CD4-positive, alpha-beta T cell treated with Interleukin-15 for 1 hour (primary cell): Measurements from ENCODE around the gene TTC28.
"Not testable (repeated sequence)": the region's sequence is repeated elsewhere in the genome, so short reads cannot be mapped to it uniquely, and the experiment has no call there.

Experiments used
- DNase-seq: peaks from one replicate; pipeline ENCODE4 v3.0.0-alpha.2; 2020

The TTC28 gene

GRCh38 chr22:28172892-28173670, 506.6 kb downstream of the TTC28 start:
- no peak for DNase-seq

DNA sequence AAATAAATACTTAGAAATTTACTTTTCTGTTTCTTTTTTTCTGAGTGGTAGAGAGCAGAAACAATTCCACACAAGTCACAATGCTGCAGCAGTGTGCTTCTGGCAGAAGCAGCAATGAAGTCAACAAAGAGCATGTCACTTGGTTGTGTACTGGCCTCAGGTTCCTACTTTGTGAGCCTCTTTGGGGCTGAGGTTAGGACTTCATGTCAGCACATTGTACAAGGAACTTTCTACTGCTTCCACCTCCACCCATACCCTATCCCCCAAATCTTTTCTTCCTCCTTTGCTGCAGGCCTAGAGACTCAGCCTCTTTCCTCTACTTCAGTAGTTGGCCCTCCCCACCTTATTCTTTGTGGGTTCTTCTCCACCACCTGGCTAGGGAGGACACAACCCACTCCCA, 507.9 kb downstream of the TTC28 start:
- no peak for DNase-seq

GRCh38 chr22:28171115-28171514, 508.5 kb downstream of the TTC28 start:
- no peak for DNase-seq

DNA sequence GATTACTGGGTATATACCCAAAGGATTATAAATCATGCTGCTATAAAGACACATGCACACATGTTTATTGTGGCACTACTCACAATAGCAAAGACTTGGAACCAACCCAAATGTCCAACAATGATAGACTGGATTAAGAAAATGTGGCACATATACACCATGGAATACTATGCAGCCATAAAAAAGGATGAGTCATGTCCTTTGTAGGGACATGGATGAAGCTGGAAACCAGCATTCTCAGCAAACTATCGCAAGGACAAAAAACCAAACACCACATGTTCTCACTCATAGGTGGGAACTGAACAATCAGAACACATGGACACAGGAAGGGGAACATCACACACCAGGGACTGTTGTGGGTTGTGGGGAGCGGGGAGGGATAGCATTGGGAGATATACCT, 510.3 kb downstream of the TTC28 start:
- not testable (repeated sequence) for DNase-seq

DNA sequence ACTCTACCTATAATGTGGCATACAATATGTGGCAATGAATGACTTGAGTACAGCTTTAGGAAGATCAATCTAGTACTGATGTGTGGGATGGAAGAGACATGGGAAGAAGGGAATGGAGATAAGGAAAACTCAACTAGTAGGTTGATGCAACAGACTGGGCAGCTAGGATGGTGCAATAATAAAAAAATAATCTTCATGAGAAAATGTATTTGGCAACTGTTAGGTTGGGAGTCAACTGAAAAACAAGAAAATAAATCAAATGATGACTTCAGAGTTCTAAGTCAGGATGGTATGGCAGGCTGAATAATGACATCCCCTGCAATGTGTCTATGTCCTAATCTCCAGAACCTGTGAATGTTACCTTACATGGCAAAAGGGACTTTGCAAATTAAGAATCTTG, 523.8 kb downstream of the TTC28 start:
- DNase-seq = no peak

DNA sequence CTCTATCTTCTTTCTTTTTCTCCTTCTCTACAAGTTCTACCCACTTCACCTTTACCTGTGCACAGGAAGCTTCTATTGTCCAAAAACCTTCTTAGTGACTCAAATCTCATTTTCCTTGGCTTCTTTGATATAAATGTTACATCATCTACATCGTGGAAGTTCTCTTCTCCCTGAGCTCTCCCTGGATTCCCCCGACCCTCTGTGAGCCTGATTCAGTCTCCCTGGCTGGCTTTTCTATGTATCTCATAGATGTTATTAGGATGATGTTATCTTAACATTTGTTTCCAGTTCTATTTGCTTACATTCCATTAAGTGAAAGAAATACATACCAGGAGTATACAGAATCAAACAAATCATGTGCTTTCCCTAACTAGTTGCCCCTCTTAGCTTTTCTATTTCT, 524.8 kb downstream of the TTC28 start:
- DNase-seq = no peak

DNA sequence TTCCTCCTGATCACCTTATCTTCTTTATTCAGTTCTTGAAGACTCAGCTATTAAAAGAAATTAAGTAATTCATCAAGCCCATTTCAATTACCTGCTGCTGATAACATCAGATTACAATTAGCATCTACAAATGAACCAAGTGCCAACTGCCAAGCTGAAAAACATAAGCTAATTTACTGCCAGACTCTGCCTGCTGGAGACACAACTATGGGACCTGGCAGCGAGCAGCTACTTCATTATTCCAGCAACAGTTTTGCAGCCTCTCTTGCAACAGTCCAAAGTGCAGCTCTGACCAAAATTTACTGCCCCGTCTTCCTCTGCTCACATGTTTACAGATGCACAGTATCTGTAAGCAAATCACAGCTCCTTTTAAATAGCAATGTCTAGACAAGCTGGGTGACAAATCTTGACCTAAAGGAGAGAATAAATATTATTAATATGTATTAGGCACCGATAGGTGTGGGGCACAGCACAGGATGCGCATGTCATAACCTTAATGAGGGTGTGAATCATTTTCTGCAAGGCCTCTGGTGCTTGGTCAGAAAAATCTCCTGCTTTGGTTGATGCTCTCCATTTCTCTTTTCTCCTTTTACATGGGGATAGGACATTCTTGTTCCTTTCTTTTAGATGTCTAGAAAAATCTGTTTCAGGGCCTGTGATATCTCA, 528.4 kb downstream of the TTC28 start:
- no peak for DNase-seq

- no peak for DNase-seq
Observed at GRCh38 chr22:28148816-28149465, 530.7 kb downstream of the TTC28 start.

DNA sequence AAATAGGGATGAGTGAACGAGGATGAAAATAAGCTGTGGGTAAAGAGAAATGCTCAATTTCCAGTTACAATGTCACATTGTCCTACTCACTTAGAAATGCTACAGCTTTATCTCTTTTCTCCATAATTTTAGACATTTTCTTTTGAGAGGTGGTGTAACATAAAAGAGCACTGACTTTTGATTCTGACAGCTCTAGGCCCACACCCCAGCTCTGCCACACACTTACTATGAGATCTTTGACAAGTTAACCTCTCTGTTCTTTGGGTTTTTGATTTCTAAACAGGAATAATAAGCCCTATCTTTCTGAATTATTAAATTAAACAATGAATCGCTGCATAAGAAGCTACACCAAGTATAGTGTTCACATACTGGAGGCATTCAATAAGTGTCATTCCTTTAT, 532.2 kb downstream of the TTC28 start:
- no peak for DNase-seq

DNA sequence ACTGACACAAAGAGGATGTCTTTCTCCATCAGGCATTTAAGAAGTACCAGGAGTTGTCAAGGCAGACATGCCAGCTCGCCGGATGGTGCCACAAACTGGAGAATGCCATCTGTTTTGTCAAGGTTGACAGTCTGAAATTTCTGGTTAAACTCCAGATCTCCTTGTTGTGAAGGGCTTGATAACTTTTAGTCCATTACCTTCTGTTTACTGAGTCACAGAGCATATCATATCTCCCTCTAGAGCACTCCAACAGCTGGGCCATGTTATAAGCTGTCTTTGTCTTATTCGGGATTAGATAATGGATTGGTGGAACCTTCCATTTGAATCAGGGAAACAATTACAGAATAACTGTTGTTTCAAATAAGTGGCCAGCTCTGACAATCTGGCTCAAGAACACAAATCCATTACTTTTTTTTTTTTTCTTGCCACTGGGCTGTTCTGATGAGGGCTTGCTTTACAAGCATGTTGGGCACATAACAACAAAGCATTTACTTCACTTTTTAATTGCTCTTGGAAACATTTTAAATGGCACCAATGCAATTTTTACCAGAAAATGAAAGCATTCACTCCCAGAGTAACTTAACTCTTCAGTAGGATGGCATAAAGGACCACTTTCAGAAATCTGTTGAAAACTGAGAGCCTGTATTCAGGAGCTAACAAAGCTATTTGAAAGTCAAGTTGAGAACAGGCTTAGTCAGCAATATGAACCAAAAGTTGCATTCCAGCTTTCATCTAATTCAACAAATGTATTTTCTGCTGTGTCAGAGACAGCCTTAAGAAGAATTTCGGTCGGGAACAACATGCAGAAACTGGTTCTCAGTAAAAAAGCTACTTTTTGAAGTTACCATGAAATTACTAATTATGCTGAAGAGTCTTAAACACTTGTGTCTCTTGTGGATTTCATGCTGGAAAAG, 533.0 kb downstream of the TTC28 start:
- DNase-seq = no peak

DNA sequence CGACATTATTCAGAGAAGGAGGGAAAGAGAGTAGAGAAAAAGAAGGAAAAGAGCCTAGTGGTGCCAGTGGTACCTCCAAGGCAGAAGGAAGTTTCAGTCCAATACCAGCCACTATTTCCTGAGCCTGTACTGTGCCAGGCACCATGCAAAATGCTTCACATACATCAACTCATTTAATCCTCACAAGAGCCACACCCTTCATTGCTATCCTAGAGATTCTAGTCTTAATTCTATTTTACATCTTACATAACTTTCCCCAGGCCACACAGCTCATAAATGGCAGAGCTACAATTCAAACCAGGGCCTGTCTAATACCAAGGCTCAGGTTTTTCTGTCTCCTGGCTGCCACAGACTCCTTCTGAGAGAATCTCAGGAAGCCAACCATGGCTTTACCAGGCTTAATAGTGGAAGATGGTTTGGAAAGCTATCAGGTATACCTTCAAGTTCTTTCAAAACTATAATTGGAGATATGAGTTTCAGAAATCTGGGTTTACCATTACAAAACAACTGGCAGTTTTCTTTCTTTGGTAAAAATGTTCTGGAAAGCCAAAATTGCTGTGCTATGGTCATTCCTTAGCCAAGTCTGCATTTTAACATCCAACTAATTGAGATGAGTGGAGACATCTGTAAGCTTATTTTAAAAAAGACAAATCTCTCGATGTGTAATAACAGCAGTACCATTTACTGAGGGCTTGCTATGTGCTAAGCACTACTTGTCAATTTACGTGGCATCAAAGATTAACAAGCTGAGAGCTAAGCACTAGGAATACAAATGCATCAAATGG, 535.5 kb downstream of the TTC28 start:
- DNase-seq = no peak

- no peak for DNase-seq
Observed at GRCh38 chr22:28143241-28143865, 536.3 kb downstream of the TTC28 start.

DNA sequence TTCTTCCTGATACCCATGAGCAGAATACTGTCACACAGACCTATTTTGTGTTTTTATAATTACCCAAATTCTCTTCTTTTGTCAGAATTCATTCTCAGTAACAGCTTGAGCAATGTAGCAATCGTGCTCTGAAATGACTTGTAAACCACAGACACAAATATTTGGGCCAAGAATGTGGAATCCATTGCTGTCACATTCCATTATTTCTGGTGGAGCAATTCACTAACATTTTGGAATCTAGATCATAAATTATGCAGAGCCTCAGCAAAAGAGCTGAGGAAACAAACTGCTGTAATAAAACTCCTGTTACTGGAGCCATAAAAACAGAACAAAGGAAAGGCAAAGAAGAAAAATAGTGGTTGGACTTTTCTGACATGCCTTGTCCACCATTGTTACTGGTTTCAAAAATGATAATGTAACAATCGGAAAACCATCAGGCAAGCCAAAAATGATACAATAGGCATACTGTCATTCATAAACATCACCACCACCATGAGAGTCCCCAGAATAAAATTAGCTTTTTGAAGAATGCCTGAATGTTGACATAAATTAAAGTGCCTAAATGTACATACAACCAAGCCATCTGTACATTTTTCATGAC, 537.2 kb downstream of the TTC28 start:
- DNase-seq = no peak

DNA sequence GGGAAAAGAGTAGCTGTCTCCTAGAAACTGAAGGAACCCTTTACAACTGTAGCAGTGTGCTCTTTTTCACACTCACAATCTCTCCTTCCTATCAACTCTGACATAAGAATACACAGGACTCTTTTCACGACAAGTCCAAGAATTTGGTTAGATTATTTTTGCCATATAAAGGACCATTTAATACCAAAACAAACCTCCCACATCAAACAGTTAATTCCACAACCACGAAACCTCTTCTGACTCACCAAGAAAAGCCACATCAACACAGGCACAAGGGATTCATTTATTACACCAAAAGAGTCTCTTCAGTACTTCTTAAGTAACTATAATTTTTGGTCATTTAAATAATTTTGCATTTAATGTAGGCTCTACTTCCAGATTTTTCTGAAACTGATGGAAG, 538.0 kb downstream of the TTC28 start:
- DNase-seq = no peak

GRCh38 chr22:28139961-28140360, 539.7 kb downstream of the TTC28 start:
- no peak for DNase-seq

- DNase-seq = no peak
Observed at GRCh38 chr22:28139516-28139915, 540.1 kb downstream of the TTC28 start.

GRCh38 chr22:28137036-28137435, 542.6 kb downstream of the TTC28 start:
- DNase-seq = no peak

DNA sequence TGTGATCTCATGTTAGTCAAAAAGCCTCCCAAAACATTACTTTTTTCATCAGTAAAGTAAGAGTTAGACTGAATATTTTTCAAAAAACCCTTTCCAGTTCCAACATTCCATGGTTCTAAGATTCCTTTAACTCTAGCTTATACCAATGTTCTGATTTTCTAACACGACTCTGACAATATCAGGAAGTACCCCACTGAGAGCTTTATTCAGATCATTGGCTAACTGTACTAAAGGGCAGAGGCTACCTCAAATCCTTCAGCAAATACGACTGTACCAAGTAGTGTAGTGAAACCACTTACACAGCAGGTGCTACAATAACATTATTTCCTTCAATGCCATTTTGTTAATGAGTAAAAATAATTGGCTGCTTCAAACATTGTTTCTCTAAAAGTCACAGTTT, 547.2 kb downstream of the TTC28 start:
- no peak for DNase-seq

- DNase-seq = no peak
Observed at GRCh38 chr22:28129319-28129962, 550.2 kb downstream of the TTC28 start.

- no peak for DNase-seq
Observed at GRCh38 chr22:28128827-28129226, 550.8 kb downstream of the TTC28 start.

DNA sequence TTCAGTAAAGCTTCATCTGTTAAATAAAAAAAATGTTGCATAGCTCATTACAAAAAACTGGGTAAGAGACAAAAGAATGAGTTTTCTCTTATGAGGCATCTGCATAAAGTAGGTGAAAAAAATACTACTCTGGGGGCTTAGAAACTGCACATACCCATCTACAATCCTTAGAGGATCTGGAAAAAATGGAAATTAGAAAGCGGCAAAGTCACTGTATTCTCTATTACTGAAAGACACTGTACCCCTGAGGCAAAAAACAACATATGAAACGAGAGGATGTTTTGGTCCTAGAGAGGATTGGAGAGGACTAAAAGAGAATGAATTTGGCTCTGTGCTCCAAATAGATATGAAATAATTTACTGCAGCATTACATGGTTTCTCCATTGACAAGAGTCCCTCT, 553.8 kb downstream of the TTC28 start:
- DNase-seq = no peak
